Measurements from ENCODE around the gene SLX9.
"Not testable (repeated sequence)": the region's sequence is repeated elsewhere in the genome, so short reads cannot be mapped to it uniquely, and the experiment has no call there.

Gene SLX9

DNA sequence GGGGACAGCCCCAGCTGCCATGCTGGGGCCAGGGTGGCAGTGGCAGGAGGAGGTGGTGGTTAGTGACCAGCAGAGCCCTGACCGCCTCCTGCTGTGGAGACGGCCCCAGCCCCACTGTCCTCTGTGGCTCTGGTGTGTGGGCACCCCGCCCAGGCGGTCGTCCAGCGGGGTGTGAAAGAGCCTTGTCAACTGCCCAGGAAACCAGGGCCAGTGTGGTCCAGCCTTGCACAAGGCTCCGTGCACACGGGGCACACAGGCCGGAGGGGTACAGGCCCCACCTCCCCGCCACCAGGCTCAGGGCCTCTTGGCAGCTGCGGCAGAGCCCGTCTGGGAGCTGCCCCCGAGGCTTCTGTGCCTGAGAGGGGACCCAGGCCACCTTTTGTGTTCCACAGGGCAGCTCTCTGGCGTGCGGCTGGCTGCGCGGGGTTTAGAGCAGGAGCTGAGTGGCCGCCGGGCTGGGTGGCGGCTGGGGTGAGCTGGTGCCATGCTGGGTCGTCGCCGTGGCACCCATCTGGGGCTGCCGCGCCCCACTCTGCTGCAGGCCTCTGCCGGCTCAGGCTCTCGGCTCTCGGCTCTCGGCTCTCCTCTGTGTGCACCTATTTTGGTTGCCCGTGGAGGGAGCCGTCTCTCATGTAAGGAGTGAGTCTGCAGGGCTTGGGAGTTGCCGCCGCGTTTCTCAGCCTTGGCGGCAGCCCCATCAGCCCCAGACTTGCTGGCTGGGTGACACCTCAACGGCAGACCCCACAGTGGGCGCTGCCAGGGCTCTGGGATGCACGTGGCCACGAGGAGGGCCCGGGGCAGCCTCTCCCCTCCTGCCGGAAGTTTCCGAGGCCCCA, 36.1 kb downstream of the SLX9 start:
- Histone ChIP-seq H3K4me1 (ENCODE audit: insufficient read depth, insufficient read length) (peaks cover 42% of the 10 kb centered on the region), H3K36me3 (ENCODE audit: insufficient read depth, insufficient read length, low read length) (peaks cover 77% of the 10 kb centered on the region)
- no peak for TF ChIP-seq ZNF274 (IDR thresholded peaks at IDR 0.05; ENCODE audit: low read depth, low read length)
- TF ChIP-seq YY1 (IDR thresholded peaks at IDR 0.05; ENCODE audit: insufficient read depth, insufficient read length): no peak
- TF ChIP-seq SUZ12 (IDR thresholded peaks at IDR 0.05; ENCODE audit: extremely low read depth, insufficient read depth, insufficient read length): no peak

DNA sequence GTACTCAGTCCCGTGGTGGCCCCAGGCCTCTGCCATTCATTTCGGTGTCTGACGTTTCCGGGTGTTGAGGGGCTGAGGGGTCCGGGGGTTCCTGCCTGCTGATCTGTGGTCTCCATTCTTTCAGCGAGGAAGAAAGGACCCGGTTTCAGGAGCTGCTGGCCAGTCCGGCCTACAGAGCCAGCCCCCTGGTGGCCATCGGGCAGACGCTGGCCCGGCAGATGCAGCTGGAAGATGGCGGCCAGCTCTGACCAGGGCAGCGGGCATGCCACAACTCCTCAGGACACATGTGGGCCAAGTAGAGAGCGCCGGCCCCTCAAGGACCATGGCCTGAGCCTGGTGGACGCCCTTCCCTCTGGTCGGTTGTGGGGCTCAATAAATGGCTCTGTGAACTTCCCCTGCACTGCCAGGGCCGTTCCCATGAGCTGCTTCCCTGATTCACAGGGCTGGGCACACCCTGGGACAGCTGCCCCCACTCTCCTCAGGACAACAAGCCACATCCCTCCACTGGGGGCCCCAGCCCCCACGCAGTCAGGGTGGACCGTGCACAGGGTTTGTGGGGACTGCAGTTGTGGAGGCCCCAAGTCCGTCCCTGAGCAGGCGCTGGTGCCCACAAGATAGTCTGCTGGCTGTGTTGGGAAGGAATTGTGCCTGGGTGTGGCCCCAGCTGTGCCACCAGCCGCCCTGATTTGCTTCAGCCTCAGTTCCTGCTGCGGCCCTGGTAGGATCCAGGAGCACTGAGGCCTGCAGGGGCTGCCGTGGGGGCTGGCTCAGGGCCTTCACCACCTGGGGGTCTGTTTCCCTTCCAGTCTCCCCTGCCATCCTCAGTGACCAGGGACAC, 36.9 kb downstream of the SLX9 start:
- Histone ChIP-seq H3K36me3 (ENCODE audit: insufficient read depth, insufficient read length, low read length) (peaks cover 75% of the 10 kb centered on the region), H3K4me1 (ENCODE audit: insufficient read depth, insufficient read length) (peaks cover 38% of the 10 kb centered on the region)
- H3K9me3 ChIP-seq (ENCODE audit: insufficient read depth, low read length); H3K4me3 ChIP-seq (ENCODE audit: insufficient read length, low read depth); DNase-seq (ENCODE audit: low read depth, low spot score); H3K9ac ChIP-seq (ENCODE audit: insufficient read length, low read depth); H3K27me3 ChIP-seq (ENCODE audit: insufficient read depth, insufficient read length): not testable (repeated sequence)

More for the DNA sequence above, 36.1 kb downstream of the SLX9 start:
- Histone ChIP-seq H3K9me3 (ENCODE audit: insufficient read depth, low read length) (no peaks in the 10 kb centered on the region), H3K9ac (ENCODE audit: insufficient read length, low read depth) (peak overlapping the region; percentile 8), H3K4me3 (ENCODE audit: insufficient read length, low read depth) (no peak overlapping the region), H3K27me3 (ENCODE audit: insufficient read depth, insufficient read length) (no peaks in the 10 kb centered on the region)
- DNase-seq (ENCODE audit: low read depth, low spot score): no peak

DNA sequence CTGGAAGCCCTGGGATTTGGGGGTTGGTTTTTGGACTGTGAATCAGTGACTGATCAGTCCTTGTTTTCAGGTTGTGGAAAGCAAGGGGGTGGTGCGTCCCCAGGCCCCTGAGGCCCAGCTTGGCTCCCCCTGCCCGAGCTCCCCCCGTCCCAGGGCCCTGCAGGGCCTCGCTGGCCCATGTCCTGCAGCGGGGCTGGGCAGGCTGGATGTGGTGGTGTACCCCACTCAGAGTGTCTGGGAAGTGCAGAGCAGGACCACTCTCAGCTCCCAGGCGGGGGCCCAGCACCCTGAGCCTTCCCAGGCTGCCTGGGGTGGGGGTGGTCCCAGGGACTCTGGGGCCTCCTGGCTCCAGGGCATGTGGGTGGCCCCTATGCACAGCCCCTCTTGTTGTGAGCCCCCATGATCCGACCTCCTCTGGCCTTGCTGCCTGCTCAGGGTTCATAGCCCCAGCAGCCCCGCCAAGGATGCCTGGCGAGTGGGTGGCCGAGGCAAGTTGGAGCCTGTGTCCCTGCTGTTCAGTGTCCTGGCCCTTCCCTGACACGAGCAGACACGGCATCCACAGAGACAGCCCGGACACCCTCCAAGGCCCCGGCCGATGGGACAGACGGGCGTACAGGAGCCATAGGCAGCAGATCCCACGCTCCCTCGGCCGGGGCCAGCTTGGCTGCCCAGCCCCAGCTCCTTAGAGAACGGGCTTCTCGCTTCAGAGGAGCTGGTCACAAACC, 37.9 kb downstream of the SLX9 start:
- no peaks in the 10 kb centered on the region for H3K27me3 ChIP-seq (ENCODE audit: insufficient read depth, insufficient read length)
- no peaks in the 10 kb centered on the region for H3K9me3 ChIP-seq (ENCODE audit: insufficient read depth, low read length)
- no peak overlapping the region for H3K4me3 ChIP-seq (ENCODE audit: insufficient read length, low read depth)
- H3K4me1 ChIP-seq (ENCODE audit: insufficient read depth, insufficient read length): peaks cover 32% of the 10 kb centered on the region
- H3K36me3 ChIP-seq (ENCODE audit: insufficient read depth, insufficient read length, low read length): peaks cover 70% of the 10 kb centered on the region
- no peak for DNase-seq (ENCODE audit: low read depth, low spot score)
- TF ChIP-seq YY1 (IDR thresholded peaks at IDR 0.05; ENCODE audit: insufficient read depth, insufficient read length): no peak
- no peak for TF ChIP-seq SUZ12 (IDR thresholded peaks at IDR 0.05; ENCODE audit: extremely low read depth, insufficient read depth, insufficient read length)
- TF ChIP-seq ZNF274 (IDR thresholded peaks at IDR 0.05; ENCODE audit: low read depth, low read length): no peak
- H3K9ac ChIP-seq (ENCODE audit: insufficient read length, low read depth): no peak overlapping the region

DNA sequence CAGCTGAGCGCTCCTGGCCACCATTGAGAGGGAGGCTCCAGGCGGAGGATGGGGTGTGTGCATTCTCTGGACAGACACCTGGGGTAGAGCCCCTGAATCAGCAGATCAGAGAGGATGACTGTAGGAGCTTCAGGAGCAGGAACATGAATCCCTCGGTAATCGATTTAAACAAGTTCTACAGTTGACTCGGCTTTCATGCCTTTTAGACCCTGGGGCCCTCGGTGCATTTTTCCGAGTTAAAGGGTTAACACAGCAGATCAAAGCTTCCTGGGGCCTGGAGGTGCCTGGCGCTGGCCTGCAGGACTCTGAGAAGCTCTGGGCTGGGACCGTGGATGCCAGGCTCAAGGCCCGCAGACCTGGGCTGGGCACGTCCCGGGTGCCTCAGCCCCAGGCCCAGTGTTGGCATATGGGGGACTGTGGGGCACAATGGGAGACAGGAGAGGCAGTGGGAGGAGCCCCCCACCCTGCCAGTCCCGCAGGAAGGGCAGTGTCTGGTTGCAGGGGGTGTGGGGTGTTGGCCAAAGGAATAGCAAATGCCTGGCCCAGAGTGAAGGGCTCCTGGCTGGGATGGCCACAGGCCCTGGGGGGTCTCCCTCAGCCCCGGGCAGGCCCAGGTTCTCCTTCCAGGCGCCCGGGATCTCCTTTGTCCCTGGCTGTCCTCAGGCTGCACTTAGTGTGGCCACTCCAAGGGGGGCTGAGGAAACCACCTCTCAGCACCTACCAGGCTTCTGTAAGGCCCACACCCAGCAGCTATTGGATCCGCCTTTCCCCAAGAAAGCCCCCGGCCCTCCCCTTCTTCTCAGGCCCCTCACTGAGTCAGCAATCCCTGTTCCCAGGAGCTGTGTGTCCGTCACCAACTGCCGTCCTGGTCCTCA, 40.1 kb downstream of the SLX9 start:
- H3K4me1 ChIP-seq (ENCODE audit: insufficient read depth, insufficient read length): peaks cover 40% of the 10 kb centered on the region
- H3K9ac ChIP-seq (ENCODE audit: insufficient read length, low read depth): peak overlapping the region; percentile 42
- H3K4me3 ChIP-seq (ENCODE audit: insufficient read length, low read depth): no peak overlapping the region
- DNase-seq (ENCODE audit: low read depth, low spot score): no peak
- H3K36me3 ChIP-seq (ENCODE audit: insufficient read depth, insufficient read length, low read length): peaks cover 58% of the 10 kb centered on the region
- H3K9me3 ChIP-seq (ENCODE audit: insufficient read depth, low read length): no peaks in the 10 kb centered on the region
- H3K27me3 ChIP-seq (ENCODE audit: insufficient read depth, insufficient read length): no peaks in the 10 kb centered on the region
- TF ChIP-seq ZNF274 (IDR thresholded peaks at IDR 0.05; ENCODE audit: low read depth, low read length) (no peak), YY1 (IDR thresholded peaks at IDR 0.05; ENCODE audit: insufficient read depth, insufficient read length) (no peak), SUZ12 (IDR thresholded peaks at IDR 0.05; ENCODE audit: extremely low read depth, insufficient read depth, insufficient read length) (no peak)

DNA sequence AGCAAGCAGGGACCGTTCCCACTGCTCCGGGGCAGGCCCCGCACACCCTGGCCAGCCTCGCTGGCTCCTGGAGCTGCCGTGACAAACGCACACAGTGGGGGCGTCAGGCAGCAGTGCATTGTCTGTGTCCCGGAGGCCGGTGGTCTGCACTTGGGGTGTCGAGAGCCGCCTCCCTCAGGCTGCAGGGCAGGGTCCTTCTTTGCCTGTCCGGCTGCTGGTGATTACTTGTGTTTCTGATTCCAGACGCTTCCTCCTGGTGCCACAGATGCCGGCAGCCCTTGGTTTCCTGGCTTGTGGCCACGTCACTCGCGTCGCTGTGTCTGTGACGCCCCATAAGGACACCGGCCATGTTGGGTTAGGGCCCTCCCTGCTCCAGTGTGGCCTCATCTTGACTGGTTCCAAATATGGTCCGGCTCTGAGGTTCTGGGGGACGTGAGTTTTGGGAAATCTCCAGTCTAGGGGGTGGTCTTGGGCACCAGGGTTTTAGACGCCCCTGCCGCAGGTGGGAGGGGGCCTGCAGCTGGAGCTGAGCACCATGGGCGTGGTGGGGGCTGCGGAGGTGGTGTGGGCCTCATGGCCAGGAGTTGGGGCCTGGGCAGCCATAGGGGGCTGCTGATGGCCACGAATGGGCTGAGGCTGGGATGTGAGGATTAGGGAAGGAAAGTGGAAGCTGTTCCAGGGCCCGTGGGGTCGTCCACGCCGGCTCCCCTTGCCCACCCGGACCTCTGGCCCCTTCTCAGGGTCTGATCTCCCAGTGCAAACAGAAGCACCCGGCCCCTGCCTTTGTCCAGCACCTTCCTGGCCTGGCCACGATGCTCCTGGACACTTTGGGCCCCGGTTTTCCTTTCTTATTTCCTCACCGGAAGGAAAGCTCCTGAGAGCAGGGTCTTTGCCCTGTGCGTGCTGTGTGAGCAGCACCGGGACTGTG, 41.0 kb downstream of the SLX9 start:
- TF ChIP-seq YY1 (IDR thresholded peaks at IDR 0.05; ENCODE audit: insufficient read depth, insufficient read length): no peak
- TF ChIP-seq SUZ12 (IDR thresholded peaks at IDR 0.05; ENCODE audit: extremely low read depth, insufficient read depth, insufficient read length): no peak
- TF ChIP-seq ZNF274 (IDR thresholded peaks at IDR 0.05; ENCODE audit: low read depth, low read length): no peak
- no peak for DNase-seq (ENCODE audit: low read depth, low spot score)
- Histone ChIP-seq H3K9me3 (ENCODE audit: insufficient read depth, low read length) (no peaks in the 10 kb centered on the region), H3K4me3 (ENCODE audit: insufficient read length, low read depth) (no peak overlapping the region), H3K36me3 (ENCODE audit: insufficient read depth, insufficient read length, low read length) (peaks cover 49% of the 10 kb centered on the region), H3K9ac (ENCODE audit: insufficient read length, low read depth) (peak overlapping the region; percentile 16), H3K4me1 (ENCODE audit: insufficient read depth, insufficient read length) (peaks cover 40% of the 10 kb centered on the region), H3K27me3 (ENCODE audit: insufficient read depth, insufficient read length) (no peaks in the 10 kb centered on the region)

Measured in NT2/D1 (cell line).